GM19035 (cell line): ENCODE data around the gene LAMA2.
"Not testable (repeated sequence)": the region's sequence is repeated elsewhere in the genome, so short reads cannot be mapped to it uniquely, and the experiment has no call there.

ENCODE experiments used
- ATAC-seq: cut with Tn5 transposase; IDR thresholded peaks from one replicate; pipeline ENCODE4 v1.9.1; 2021; ENCODE audit not compliant: unreplicated experiment

The LAMA2 gene

DNA sequence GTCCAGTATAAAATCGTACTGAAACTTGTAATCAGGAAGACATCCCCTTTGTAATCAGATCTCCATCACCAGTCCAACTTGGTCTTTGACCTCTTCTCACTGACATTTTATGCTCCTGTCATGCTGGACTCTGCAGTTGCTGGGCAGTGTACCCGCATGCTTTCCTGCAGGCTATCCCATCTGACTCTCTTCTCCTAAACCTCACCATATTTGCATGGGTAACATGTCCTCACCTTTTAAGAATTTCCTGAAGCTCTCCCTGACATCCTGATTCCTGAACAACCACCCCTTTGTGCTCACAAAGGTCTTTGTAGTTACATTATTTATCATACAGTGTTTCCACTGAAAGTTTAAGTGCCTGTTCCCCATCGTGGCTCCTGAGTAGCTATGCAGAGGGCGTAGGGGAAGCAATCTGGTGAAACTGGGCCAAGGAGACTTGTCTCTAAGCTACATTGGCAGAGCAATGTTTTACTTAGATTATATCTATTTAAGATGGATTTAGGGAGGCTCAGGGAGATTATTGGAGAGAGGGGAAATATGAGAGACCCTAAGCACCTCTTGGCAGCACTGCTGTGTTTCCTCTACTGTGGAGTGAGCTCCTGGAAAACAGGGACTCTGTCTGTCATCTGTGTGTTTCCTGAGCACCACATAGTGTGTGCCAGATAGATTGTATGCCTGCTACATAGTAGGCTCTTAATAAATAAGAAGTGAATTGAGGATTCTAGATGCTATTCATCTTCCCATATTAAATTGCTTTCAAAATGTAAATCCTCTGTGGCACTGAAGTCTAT lies 124.0 kb downstream of the LAMA2 start:
- ATAC-seq, result no peak

DNA sequence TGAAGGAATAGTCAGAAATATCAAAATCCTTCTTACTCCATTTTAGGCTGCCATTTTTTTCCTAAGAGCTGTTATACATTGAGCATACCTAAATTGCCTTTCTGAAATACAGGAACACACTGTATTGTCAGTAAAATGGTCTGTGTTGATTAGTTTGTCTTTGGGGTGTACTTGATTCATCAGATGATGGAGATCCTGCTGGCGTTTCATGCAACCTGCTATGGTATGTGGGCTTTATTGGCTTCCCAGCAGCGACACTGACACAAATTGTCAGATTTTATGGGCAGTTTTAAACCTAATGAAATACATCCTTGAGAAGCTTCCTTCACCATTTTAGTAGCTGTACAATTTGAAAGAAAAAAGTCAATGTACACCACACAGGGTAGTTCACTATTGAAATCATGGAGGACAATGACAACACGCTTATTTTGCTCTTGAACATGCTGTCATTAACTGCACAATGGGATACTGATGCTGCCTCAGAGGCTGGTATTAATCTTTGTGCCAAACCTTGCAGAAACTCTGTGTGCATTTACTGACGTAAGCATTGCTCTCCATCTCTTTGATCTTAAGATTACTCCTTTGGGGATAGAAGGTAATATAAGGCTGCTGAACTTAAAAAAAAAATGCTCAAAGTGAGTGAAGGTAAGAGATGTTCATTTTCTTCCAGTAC lies 124.9 kb downstream of the LAMA2 start:
- no peak for ATAC-seq

DNA sequence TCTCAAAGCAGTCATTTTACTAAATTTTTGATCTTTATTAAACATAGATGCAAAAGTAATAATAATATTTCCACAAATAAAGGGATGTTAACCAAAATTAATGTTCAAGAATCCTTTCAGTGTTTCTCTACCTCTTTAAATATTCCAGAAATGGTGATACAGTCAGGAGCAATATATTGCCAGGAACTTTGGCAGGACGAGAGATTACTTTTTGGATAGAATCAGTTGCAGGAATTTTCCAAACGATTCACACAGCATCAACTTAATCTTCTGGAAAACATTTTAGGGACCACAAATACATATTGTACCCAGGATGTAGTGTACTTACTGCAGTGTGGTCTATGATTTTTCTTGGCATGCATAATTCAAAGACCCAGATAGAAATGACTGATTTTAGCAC lies 125.7 kb downstream of the LAMA2 start:
- ATAC-seq, result no peak

DNA sequence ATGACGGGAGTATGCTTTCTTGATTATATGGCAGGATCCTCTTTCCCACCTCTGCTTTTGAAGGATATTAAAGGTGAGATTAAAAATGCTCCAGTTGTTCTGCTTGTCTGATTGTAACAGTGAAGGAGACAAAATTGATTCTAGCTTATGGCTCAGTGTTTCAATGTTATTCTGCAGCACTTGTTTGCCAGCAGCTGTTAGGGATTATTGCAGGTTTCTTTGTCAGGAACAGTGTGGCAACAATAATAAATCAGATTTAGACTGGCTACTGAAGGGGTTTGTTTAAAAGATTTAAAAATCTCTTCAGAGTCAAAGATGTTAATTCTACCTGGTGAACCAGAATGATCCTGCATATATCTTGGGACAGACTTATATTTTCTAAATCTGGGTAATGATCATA lies 126.9 kb downstream of the LAMA2 start:
- ATAC-seq, result no peak

DNA sequence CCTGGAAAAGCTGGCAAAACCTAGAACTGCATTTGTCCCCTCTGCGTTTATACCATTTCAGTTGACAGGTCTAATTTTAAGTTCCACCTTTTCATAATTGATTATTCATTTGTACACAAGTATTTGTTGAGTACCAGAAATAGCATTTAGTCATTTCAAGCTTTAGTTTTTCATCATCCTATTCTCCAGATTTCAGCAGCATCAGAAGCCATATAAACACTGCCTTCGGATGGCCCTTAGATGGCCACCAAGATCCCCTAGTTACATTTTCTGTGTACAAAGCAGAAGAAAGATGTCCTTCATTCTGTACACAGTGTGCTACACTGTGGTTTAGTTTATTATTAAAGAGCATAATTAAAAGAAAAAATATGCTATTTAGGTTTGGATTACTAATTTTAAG lies 131.4 kb downstream of the LAMA2 start:
- no peak for ATAC-seq

DNA sequence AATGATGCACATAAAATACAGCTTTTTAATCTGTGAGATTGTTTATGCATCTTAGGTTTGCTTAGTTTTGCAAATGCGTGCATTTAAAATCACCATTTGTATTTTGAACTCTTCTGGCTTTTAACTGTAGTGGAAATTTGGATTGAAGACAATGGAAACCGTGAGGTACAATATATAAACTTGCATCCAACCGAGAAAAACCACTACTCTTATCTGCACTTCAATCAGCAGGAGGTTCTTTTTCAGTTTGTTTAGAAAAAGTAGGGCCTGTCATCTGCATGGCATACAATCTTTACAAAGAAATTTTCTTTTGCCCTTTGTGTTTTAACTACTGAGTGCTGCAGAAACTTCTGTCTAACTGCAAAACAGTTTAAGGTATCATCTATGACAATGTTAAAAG lies 132.8 kb downstream of the LAMA2 start:
- no peak for ATAC-seq

DNA sequence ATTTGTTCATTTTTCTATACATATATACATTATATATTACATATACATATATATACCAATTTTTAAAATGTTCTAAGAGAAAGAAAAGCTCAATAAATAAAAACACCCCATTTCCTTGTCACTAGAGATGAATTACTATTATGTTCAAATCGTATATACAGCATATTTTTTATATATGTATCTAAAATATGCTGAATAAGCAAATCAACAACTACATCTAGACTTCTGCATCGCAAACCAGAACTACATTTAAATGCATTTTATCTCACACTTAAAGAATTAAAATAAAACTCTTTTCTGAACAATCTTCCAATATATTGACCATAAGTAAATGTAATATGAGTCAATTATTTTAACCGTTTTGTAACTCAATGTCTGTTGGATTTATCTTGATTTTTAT lies 133.9 kb downstream of the LAMA2 start:
- no peak for ATAC-seq

DNA sequence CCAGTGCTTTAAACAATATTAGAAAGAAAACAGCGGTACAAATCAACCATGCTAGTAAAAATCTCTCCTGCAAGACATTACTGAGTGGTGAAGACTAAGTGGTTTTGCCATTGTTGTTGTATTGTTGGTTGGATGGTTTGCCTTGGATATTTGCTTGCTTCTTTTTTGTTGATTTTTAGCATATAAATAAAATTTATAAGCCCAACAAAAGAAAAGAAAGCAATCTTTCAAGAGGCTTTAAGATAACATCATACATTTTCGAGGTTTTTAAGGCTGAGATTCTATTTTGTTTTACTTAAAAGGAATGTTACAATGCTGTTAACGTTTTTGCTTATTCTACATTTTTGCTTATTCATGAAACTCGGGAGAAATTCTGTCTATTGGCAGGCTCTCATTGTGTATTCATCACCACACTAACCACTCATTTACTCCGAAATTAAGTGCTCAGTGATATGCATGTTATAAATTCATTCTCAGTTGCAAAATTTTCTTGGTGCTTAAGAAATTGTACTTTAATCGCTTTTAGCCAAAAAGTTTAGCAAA lies 139.1 kb downstream of the LAMA2 start:
- ATAC-seq, result no peak

DNA sequence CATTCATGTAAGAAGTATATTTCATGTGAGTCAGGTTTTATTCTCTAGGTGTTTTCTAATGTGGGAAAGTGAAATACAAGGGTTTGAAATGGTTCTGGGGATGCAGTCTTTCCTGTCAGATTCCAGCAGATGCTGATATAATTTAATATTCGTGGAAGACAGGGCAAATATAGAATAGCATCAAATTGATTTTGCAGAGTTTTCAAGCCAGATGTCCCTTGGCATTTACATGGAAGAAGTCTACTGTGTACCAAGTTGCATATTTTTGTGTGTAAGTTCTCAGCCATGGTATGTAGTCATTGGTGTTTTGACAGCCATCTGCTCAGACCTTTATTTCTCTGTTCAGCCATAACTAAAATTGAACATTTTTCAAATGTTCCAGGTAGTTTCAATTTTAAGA lies 143.7 kb downstream of the LAMA2 start:
- ATAC-seq, result no peak

DNA sequence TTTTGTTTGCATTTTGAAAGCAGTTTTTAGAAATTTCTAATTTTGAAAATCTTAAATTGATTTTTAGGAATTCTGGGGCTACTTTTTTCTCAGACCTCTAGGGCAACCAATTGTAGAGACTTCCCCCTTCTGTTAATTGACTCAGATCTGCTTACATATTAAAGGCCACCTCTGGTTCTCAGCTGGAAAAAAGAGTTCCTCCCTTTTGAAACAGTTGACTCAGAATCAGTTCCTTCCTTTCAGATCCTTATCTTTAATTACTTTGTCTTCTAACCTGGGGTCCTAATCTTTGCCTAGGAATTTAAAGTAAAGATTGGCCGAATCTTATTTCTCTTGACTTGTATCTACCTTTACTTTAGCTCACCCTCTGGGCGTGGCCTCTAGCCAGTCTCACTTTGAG lies 146.8 kb downstream of the LAMA2 start:
- ATAC-seq, result no peak

DNA sequence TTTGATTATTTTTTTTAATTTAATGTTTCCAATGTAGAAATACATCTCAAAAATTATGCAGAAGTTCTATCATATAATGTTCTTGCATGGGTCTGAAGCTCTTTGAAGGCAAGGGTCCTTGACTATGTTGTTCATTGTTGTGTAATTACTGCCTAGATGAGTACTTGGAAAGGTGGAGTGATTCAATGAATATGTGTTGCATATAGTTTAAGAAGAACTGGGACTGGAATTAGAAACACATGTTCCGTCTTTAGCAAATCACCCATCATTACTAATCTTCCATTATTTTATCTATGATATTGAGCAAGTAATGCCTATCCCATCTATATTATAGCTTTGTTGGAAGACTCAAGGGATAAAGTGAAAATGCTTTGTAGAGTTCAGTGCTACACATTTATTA lies 147.3 kb downstream of the LAMA2 start:
- no peak for ATAC-seq

DNA sequence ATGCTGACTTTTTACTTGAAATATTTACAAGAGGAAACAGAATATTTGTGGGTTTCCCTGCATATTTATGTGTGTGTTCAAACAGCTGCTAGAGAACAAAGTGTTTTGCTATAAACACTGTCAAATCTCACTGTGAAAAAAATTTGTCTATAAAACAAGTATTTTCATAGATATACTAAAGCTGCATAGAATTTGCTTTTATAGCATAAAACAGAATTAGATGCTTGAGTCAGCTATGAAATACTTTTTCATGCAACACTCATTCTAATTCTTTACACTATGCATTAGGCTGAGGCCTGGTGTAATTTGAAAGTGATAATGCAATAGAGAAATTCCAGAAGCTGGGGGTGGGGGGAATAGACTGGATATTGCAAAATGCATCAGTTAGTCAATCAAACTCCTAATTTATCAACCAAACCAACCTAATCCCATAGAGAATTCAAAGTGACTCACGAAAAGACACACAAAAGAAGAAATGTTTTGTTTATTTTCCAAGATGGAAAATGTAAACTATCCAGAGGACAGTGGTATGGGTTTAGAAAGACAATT lies 148.2 kb downstream of the LAMA2 start:
- no peak for ATAC-seq

DNA sequence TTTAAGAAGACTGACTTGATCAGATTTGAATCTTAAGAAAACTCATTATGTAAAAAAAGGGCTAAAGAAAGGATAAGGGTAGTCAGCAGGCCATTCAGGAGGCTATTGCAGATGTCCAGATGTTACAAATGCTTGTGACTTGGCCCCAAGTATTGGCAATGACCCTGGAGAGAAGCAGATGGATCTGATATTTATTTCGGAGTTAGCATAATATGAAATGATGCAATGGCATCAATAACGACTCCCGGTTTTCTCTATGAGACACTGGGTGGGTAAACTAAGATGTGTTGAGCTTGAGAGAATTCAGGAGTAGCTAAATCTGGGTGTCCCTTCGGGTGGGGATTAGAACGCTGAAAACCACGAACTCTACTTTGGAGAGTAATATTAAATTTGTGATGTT lies 149.7 kb downstream of the LAMA2 start:
- ATAC-seq, result no peak

DNA sequence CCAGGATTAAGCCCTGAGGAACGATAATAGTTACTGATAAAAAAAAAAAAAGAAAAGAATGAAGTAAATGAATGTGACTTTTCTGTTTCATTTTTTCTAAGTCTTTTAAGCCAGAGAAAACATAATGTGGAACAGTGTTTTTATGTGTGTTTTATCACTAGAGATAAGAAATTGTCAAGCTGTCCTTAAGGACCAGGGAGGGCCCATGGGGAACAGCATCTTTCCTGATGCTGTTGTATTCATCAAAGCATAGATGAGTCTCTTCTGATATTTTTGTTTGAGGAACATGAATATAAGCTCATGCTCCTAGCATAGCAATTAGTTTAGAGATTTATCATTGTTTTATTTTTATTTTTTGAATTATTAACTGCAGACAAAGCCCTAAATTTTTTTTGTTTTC lies 150.2 kb downstream of the LAMA2 start:
- ATAC-seq, result no peak

DNA sequence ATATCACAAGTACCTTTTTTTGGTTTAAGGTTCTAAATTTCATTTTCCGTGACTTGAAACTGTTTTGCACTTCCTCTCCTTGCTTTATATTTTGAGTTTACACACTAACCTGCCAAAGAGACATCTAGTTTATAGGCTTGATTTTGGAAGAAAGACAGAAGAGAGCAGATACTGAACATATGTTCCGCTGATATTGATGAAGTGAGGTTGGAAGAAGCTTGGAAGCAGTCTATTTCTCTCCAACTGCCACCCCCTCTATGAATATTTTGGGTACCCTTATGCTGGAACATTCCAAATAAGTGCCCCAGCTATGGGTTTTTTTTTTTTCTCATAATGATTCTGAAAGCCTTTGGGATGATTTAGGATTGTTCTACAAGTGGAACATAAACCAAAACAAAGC lies 150.6 kb downstream of the LAMA2 start:
- no peak for ATAC-seq

DNA sequence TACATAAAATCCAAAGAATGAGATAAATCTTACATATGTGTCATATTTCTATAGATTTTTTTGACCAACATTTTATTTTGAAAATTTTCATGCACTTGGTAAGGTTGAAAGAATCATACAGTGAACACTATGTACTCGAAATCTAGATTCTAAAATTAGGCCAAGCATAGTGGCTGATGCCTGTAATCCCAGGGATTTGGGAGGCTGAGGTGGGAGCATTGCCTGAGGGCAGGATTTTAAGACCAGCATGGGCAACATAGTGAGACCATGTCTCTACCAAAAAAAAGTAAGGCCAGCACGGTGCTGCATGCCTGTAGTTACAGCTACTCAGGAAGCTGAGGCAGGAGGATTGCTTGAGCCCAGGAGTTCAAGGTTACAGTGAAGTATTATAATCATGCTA lies 158.6 kb downstream of the LAMA2 start:
- no peak for ATAC-seq

DNA sequence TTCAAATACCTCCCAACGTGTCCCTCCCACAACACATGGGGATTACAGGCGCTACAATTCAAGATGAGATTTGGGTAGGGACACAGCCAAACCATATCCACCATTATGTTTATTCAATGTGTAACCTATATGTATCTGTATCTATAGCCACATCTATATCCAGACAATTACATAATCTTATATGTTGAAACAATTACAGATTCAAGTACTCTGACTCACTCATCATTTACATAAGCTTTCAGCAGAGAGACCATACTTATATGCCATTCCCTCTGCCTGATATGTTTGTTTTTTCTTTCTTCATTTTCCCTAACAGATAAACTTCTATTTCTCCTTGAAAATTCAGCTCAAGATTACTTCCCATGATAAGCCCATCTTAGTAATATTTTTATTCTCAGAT lies 163.6 kb downstream of the LAMA2 start:
- ATAC-seq, result no peak

DNA sequence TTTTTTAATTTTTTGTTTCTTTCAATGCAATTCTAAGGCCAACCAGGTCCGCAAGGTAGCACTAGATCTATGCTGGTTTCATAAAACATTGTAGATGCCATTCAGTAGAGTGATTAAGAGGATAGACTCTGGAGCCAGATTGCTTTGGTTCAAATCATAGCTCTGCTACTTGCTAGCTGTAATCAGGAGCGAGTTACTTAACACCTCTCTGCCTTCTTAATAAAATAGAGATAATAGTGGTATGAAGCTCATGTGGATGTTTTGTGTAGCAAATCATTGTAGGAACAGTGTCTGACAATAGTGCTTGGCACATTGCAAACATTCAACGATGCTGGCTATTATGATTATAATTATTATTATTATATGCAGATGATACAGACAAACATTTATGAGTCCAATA lies 164.9 kb downstream of the LAMA2 start:
- ATAC-seq, result no peak

DNA sequence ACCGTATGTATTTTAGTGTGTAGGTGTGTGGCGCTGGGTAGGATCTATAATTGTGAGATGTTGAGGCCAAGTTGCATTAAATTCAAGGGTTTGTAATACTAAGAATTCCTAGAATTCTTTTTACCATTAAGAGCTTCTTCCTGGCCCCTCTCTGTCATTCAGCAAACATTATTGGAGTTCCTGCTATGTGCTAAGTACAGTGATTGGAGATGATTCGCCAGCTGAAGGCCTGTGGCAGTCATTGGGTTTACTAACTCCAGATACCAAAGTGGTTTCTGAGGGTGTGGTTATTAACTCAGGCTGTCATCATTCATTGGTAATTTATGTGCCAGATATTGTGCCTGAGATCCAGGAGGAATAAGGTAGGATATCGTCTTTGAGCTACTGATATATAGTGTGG lies 167.1 kb downstream of the LAMA2 start:
- no peak for ATAC-seq

DNA sequence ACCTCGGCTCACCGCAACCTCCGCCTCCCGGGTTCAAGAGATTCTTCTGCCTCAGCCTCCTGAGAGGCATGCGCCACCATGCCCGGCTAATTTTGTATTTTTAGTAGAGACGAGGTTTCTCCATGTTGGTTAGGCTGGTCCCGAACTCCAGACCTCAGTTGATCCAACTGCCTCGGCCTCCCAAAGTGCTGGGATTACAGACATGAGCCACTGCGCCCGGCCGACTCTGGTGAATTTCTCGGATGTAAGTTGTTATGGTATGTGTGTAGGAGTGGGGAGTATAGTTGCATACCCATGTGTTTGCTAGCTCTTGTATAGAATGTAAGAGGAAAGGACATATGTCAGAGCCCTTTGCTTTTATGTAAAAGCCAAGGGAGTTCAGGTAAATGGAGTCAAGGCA lies 170.2 kb downstream of the LAMA2 start:
- ATAC-seq, result not testable (repeated sequence)

DNA sequence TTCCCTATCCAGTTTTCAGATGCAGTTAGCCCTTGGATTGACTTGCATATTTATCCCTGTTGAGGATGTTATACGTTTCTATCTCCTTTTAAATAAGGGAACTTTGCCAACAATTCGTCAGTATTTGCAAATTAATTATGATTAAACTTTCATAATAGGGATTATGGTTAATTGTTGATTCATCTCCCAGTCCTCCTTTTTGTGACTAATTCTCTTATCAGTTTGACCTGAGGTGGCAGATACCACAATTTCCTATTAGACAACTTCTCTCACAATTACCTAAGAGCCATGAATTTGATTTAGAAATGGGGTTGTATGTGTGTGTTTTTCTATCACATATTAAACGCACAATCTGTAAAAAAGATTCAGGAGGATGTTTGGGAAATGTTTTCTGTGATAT lies 172.9 kb downstream of the LAMA2 start:
- ATAC-seq, result no peak

DNA sequence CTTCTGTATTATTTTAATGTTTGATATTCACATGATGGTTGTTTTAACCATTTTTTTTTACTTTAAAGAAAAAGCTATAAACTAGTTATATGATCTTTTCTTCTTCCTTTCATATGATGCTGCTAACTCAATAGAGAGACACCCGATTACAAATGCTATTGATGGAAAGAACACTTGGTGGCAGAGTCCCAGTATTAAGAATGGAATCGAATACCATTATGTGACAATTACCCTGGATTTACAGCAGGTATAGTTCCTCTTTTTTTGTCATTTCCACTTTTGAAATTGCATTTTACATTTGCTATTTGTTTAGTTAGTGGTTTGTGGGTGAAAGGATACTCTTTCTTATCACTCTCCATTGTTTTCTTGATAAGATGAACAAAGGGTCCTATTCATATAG lies 176.7 kb downstream of the LAMA2 start:
- ATAC-seq, result no peak
